PC-9 (cell line): ENCODE data around the gene COG3. TPM values are rescaled to one million over a fixed set of nuclear protein-coding genes. Genes with fewer than 3 reads are reported as not detected.
"Not testable (repeated sequence)": the region's sequence is repeated elsewhere in the genome, so short reads cannot be mapped to it uniquely, and the experiment has no call there.

Experiments
- BruUV-seq: library from RNA; stranded (reverse); fragments of 400-500 nt; replicated peaks from 2 replicates; lab custom pipeline; 2021; lab: Mats Ljungman, UMichigan
- CTCF ChIA-PET: fragments of 300-600 bp; sonication (Branson Sonifier 250); formaldehyde crosslinking; loops from one replicate; lab custom pipeline; 2022; ENCODE audit warnings: antibody characterized with exemption; lab: Charles Lee
- POLR2A ChIA-PET: fragments of 300-600 bp; sonication (Branson Sonifier 250); formaldehyde crosslinking; loops from one replicate; lab custom pipeline; 2022; ENCODE audit warnings: antibody characterized with exemption; ENCODE audit not compliant: unreplicated experiment; lab: Charles Lee
- DNase-seq, 2 experiments: peaks; one replicate each; pipeline versions ENCODE4 v3.0.0 to v3.0.0-alpha.2; 2015 to 2022; ENCODE audit warnings: mixed read lengths in 1 of 2
- H2AFZ ChIP-seq: fragments of 200-600 bp; sonication (generic); 2 replicates; pipeline ENCODE4 v1.8.1; 2017; ENCODE audit warnings: antibody characterized with exemption
- H3F3A ChIP-seq: fragments of 200-600 bp; sonication (generic); 2 replicates; pipeline ENCODE4 v1.8.1; 2017; ENCODE audit warnings: antibody characterized with exemption, mild to moderate bottlenecking, low read depth; ENCODE audit not compliant: insufficient read depth
- H3K27ac ChIP-seq: fragments of 200-600 bp; sonication (generic); 2 replicates; pipeline ENCODE4 v1.6.1; 2016; ENCODE audit warnings: mixed run types
- H3K27me3 ChIP-seq: fragments of 200-600 bp; sonication (generic); 2 replicates; pipeline ENCODE4 v1.6.1; 2016; ENCODE audit warnings: low read depth, mixed run types; ENCODE audit not compliant: insufficient read depth
- H3K36me3 ChIP-seq: fragments of 200-600 bp; sonication (generic); 2 replicates; pipeline ENCODE4 v1.6.1; 2016; ENCODE audit warnings: low read depth, mixed run types
- H3K4me1 ChIP-seq: fragments of 200-600 bp; sonication (generic); replicated peaks from 2 replicates; pipeline ENCODE4 v1.6.1; 2016; ENCODE audit warnings: mixed run types; ENCODE audit not compliant: insufficient read depth
- H3K4me2 ChIP-seq: fragments of 200-600 bp; sonication (generic); 2 replicates; pipeline ENCODE4 v1.6.1; 2017; ENCODE audit warnings: mixed run types
- H3K4me3 ChIP-seq: fragments of 200-600 bp; sonication (generic); 2 replicates; pipeline ENCODE4 v1.6.1; 2016; ENCODE audit warnings: mixed run types
- H3K79me2 ChIP-seq: fragments of 200-600 bp; sonication (generic); 2 replicates; pipeline ENCODE4 v1.6.1; 2017; ENCODE audit warnings: low read depth, mixed run types
- H3K9me2 ChIP-seq: fragments of 200-600 bp; sonication (generic); 2 replicates; pipeline ENCODE4 v1.8.1; 2017; ENCODE audit warnings: mild to moderate bottlenecking; ENCODE audit not compliant: insufficient read depth
- H3K9me3 ChIP-seq: fragments of 200-600 bp; sonication (generic); 2 replicates; pipeline ENCODE4 v1.8.1; 2016; ENCODE audit warnings: low read depth; ENCODE audit not compliant: insufficient read depth
- H4K20me1 ChIP-seq: fragments of 200-600 bp; sonication (generic); 2 replicates; pipeline ENCODE4 v1.8.1; 2017; ENCODE audit not compliant: insufficient read depth
- CTCF ChIP-seq: fragments of 200-600 bp; sonication (generic); conservative IDR thresholded peaks from 2 replicates; pipeline ENCODE4 v1.6.1; 2017; ENCODE audit warnings: mixed run types, antibody characterized with exemption, mild to moderate bottlenecking, moderate library complexity
- EZH2 ChIP-seq: fragments of 200-600 bp; sonication (generic); IDR thresholded peaks from 2 replicates; pipeline ENCODE4 v1.8.0; 2017; ENCODE audit warnings: antibody characterized with exemption, low read depth
- intact Hi-C: fragments of 100-400 bp; cut with micrococcal nuclease; formaldehyde crosslinking; loops from one replicate; pipeline ENCODE4 v1.10.0; 2022; ENCODE audit not compliant: unreplicated experiment
- total RNA-seq: library from RNA; stranded (reverse); gene quantifications from 2 replicates; pipeline ENCODE4 v1.2.3, GENCODE V29; 2021

Gene COG3
- total RNA-seq, 1 experiment from 2014 or later: 22.3 TPM

GRCh38 chr13:45422731-45423292 is 41.9 kb upstream of the COG3 start:
- TF ChIP-seq EZH2 (no peak), CTCF (no peak)
- BruUV-seq: no TSS peak
- Histone ChIP-seq H3K4me1 (no peaks in the 10 kb centered on the region), H3F3A (peaks cover 33% of the 10 kb centered on the region), H3K9me2 (no peaks in the 10 kb centered on the region), H2AFZ (no peak overlapping the region; the same call in 1 of the 2 replicates), H3K36me3 (no peaks in the 10 kb centered on the region), H3K27ac (no peak overlapping the region), H4K20me1 (no peaks in the 10 kb centered on the region), H3K9me3 (no peaks in the 10 kb centered on the region), H3K79me2 (no peaks in the 10 kb centered on the region), H3K27me3 (no peaks in the 10 kb centered on the region), H3K4me2 (no peak overlapping the region), H3K4me3 (no peak overlapping the region)
- DNase-seq: no peak
- ChIA-PET CTCF (no interaction called here), POLR2A (no interaction called here)
- intact Hi-C loops: no loop called here

- CTCF ChIA-PET, H3K9me3 ChIP-seq, intact Hi-C loops, DNase-seq, H3K27me3 ChIP-seq, H3K4me2 ChIP-seq, POLR2A ChIA-PET, H3K9me2 ChIP-seq, H3K79me2 ChIP-seq, H3K4me1 ChIP-seq, BruUV-seq, H3K27ac ChIP-seq, H3K4me3 ChIP-seq, H4K20me1 ChIP-seq, H2AFZ ChIP-seq, H3K36me3 ChIP-seq: not testable (repeated sequence)
- H3F3A ChIP-seq: peaks cover 26% of the 10 kb centered on the region; the same call in 1 of the 2 replicates
Observed at GRCh38 chr13:45426056-45426841, 38.5 kb upstream of the COG3 start.

DNA sequence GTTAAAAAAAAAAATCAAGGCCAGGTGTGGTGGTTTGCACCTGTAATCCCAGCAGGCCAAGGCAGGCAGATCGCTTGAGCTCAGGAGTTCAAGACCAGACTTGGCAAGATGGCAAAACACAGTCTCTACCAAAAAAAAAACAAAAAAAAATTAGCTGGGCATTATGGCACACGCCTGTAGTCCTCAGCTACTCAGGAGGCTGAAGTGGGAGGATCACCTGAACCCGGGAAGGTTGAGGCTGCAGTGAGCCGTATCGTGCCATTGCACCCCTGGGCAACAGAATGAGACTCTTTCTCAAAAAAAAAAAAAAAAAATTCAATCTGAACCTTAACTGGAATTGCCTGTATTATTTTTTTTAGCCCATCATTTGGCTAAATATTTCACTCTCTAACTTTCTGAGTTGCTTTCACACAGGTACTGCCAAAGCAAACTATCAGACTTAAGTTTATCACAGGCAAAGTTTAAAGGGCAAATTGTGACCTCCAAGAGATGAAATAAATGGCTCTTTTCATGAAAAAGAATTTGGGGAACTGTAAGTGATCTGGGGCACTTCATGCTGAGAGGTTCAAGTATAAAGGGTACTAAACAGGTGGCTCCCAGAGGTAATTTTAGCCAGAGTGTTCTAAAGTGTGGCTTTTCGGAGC is 31.9 kb upstream of the COG3 start:
- Histone ChIP-seq H3K4me2 (no peak overlapping the region), H3K9me3 (no peaks in the 10 kb centered on the region), H3K9me2 (no peaks in the 10 kb centered on the region), H4K20me1 (no peaks in the 10 kb centered on the region), H3K79me2 (no peaks in the 10 kb centered on the region), H3K27ac (no peak overlapping the region), H3K36me3 (no peaks in the 10 kb centered on the region), H3K4me3 (no peak overlapping the region), H3K4me1 (no peaks in the 10 kb centered on the region), H3K27me3 (no peaks in the 10 kb centered on the region), H2AFZ (no peak overlapping the region), H3F3A (no peaks in the 10 kb centered on the region)
- POLR2A ChIA-PET: no interaction called here
- CTCF ChIA-PET: no interaction called here
- DNase-seq: no peak
- intact Hi-C loops: no loop called here
- TF ChIP-seq CTCF: no peak
- TF ChIP-seq EZH2: no peak
- BruUV-seq: no TSS peak
